COLO829 (cell line): ENCODE results near the gene CCND2.
"Not testable (repeated sequence)": the region's sequence is repeated elsewhere in the genome, so short reads cannot be mapped to it uniquely, and the experiment has no call there.

Experiments
- DNase-seq: peaks from one replicate; pipeline ENCODE4 v3.0.0; 2012; ENCODE audit warnings: low spot score

The CCND2 gene

GRCh38 chr12:4273652-4274395 is at the start of gene CCND2:
CCND2 (plus strand) TSS chr12:4273762; CDS start chr12:4274041, 279 bp downstream.
- DNase-seq = no peak

DNA sequence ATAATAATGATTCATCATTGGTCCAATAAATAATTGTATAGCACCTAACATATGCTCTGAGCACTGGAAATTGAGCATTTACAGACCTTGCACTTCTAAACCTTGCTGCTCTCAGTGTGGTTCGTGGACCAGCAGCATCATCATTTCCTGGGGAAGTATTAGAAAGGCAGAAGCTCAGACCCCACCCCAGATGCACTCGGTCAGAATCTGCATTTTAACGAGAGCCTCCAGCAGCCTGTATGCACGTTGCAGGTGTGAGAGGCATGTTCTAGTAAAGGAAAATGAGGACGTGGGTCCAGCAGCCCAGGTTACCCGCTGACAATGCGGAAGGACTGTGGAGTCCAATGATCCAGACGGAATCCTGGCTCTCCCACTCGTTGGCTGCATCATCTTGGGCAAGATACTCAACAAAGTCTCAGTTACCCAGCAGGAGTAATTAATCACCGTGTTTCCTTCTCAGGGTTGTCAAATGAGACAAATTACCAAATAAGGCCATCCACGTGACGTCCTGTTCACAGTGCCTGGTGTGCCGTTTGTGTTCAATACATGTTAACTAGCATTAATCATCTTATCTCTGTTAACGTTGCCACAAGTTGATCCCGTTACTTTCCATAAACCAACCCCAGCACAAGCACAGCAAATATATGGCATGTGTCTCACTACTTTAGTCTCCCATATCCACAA is 49.2 kb upstream of the CCND2 start:
- no peak for DNase-seq

DNA sequence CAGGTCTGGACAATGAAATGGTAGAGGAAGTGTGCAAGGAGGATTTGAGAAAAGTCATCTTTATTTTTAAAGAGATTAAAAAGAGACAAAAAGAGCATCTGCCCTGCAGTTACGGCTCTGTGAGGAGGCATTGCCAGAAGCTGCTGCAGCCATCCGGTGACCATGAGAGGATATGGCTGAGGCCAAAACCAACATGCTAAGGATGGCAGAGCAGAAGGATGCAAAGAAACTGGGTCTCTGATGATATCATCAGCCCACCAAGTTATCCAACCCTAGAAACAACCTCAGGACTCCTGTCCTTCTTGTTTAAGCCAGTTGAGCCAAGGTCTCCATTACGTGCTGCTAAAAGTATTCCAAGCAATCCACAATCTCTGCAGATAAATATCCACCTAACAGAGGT is 48.0 kb upstream of the CCND2 start:
- no peak for DNase-seq

DNA sequence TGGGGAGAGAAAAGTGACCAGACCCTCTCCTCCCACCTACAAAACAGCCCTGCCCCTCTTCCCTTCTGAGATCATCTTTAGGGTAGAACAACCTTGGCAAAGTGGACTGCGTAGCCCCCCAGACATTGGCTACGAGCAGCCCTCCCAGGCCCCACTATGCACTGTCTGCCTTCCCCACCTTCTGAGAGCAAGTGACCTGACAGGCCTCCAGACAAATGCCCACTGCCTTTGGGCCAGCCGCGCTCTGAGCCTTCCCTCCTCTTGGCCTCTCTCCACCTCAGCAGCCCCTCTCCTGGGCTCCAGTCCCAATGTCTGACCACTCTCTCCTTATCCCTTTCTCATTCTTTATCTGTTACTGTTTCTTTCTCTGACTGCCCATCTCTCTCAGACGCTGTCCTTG is 46.5 kb upstream of the CCND2 start:
- no peak for DNase-seq

GRCh38 chr12:4228122-4228580 is 45.4 kb upstream of the CCND2 start:
- DNase-seq = no peak

DNA sequence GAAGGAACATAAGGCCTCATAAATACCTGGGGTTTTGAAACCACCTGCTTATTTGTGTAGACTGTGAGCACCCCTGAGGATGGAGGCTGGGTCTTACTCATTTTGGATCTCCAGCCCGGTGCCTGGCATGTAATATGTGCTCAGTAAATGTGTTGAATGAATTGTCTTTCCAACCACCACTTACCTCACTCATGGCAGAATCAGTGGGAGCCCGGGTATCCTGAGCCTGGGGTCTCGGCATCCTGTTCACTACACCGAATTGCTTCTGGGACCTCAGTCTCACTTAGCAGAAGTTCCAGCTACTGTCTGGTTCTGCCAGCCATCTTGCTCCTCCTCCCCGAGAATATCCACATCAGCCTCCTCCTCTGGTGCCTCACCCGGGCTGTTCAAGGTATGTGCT is 43.0 kb upstream of the CCND2 start:
- no peak for DNase-seq

DNA sequence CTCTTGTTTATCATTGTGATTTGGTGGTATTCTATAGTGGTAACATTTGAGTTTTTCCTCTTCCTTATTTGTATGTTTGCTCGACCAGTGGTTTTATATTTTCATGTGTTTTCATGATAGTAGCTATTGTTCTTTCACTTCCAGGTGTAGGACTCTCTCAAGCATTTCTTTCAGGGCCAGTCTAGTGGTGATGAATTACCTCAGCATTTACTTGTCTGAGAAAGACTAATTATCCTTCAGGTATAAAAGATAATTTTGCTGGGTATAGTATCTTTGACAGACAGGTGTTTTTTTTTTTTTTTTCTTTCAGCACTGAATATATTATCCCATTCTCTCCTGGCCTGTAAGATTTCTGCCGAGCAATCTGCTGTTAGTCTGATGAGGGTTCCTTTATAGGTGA is 35.0 kb upstream of the CCND2 start:
- no peak for DNase-seq

DNA sequence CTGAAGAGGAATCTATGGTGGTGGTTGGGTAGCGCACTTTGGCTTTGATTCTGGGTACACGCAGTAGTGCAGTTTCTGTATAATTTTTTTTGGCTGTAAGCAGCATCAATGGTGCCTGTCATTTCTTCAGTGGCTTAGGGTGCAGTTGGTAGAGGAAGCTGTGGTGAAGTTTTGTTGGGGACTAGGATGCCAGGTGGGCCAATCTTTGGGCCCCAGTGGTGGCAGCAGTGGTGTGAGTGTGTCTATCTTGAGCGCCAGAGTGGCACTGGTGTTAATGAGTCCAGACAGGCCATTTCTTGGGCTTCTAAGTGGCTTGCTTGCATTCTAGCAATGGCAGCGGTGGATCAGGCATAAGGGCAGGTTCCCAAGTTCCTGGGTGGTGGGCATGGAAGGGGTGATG is 33.8 kb upstream of the CCND2 start:
- DNase-seq = no peak

GRCh38 chr12:4240161-4240783 is 33.3 kb upstream of the CCND2 start:
- DNase-seq = no peak

- no peak for DNase-seq
These were observed 32.6 kb upstream of the CCND2 start for GRCh38 chr12:4240981-4241380.

DNA sequence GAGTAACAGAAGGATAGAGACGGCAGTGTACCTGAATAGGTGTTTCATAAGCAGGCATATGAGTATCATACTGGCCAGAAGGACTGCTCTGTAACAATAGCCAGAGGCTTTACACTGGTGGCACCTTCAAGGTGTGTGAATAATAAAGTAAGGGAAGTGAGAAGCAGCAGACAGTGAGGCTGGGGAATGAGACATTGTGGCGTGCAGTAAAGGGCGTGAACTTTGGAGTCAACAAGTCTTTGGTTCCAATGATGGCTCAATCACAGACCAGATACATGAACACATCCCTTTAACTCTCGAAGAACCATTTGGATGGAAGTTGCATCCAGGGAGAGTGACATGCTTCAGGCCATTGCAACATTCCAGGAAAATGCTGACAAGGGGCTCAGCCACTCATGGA is 32.0 kb upstream of the CCND2 start:
- DNase-seq = no peak

DNA sequence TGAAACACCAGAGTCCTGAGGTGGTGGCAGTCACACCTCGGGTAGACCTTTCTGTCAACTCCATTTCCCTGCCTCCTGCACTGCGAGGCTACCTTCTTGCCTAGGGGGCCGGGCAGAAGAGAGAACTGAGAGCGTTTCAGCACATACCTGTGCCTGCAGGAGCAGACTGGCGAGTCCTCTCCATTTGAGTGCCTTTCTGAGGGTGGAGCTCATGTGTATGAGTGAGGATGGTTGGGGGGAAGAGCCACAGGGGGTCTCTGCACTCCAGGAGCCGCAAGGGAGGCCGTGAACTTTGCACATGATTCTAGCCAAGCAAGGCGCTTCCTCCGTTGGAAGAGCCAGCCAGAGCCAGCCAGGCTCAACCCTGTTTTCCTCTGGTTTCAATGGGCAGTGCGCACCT is 31.0 kb upstream of the CCND2 start:
- DNase-seq = no peak

DNA sequence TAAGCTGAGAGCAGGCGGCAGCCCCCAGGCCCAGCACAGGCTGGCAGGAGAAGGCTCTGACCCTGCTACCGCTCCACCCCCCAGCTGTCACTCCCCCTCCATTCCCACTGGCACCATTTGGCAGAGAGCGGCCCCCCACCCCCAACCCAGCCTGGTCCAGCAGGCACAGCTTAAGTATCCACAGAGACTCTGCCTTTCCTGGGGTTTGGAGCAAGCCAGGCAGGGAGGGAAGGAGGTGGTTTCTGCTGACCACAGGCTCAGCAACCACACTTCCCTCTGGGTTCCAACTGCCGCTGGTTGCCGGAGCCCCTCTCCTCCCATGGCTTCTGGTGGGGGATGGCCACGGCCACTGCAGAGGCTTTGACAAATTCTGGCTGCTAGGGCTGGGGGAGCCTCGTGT is 30.5 kb upstream of the CCND2 start:
- DNase-seq = no peak

DNA sequence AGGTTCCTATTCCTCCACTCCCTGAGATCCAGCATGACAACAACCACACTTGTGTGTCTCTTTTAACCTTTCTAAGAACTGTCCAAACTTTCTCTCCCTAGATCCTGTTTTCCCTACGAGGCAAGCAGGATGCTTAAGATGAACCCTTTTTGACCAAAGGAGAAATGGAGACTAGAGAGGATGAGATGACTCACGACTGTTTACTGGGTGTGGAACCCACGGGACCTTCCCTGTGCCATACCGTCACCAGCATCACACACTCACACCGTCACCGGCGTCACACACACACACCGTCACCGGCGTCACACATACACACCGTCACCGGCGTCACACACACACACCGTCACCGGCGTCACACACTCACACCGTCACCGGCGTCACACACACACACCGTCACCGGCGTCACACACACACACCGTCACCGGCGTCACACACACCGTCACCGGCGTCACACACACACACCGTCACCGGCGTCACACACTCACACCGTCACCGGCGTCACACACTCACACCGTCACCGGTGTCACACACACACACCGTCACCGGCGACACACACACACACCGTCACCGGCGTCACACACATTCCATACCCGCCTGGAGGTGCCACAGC is 30.0 kb upstream of the CCND2 start:
- not testable (repeated sequence) for DNase-seq

DNA sequence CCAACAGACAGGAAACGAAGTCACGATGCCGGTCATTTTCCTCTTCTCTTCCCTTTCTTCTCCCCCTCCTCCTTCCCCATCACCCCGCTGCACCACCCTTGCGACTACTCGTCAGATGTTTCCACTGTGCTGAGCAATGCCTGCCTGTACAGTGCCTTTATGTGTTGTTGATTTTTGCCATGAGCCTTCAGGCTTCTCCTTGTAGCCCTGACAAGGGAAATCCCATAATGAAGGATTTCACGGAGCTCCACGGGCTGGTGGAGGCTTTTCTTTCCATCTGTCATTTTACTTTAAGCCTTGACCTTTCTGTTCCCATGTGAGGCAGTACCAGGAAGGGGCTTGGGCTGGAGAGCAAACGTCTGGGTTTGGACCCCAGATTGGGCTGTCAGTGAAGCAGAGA is 28.7 kb upstream of the CCND2 start:
- no peak for DNase-seq

- DNase-seq = no peak
These were observed 28.1 kb upstream of the CCND2 start for GRCh38 chr12:4245446-4245845.

GRCh38 chr12:4246116-4246515 is 27.4 kb upstream of the CCND2 start:
- no peak for DNase-seq

DNA sequence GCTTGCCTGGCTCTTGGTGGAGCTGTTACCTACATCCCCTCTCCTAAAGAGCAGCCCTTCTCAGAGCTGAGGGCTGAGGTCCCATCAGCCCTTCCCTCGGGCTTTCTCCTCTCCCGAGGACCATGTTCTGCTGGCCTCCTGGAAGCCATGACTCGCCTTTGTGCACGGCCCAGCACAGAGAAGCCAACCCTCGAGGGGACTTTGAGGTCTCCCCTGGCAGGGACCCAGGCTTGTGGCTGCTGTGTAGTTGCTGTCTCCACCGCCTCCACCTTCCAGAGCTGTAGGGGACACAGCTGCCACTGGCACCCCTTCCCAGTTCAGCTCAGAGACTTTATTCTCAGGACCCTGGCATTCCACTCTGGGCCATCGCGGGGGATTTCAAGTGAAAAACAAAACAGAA is 22.9 kb upstream of the CCND2 start:
- no peak for DNase-seq

GRCh38 chr12:4251216-4251891 is 22.2 kb upstream of the CCND2 start:
- DNase-seq = no peak

DNA sequence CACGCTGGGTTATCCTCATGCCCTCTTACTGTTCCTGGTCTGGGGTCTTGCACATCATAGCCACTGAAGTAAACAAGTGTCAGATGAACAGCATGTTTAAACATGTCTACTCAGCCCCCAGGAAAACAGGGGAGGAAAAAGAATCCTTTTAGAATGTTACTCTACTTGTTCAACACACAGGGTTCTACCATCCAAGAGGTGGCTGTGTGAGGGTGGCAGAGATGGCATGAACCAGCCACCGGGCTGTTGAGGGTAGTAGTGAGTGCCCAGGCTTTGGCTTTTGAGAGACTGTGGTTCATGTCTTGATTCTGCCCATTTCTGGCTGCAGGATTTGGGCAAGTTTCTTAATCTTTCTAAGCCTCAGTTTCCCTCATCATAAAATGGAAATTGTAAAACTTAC is 21.6 kb upstream of the CCND2 start:
- DNase-seq = no peak

GRCh38 chr12:4252601-4253000 is 21.0 kb upstream of the CCND2 start:
- DNase-seq = no peak
